GM19239 (cell line): ENCODE data around the gene P2RX1.

Experiments used
- DNase-seq: peaks from one replicate; pipeline ENCODE4 v3.0.0; 2011; ENCODE audit warnings: low spot score; ENCODE audit not compliant: insufficient read length
- FAIRE-seq: peaks from 2 replicates; lab custom pipeline; 2011; peaks lifted over from hg19 to GRCh38; lab: Jason Lieb, UNC

Gene P2RX1

GRCh38 chr17:3915995-3916696, at the start of gene P2RX1:
P2RX1 (minus strand) TSS chr17:3916465; CDS start chr17:3916225, 240 bp downstream.
- DNase-seq = no peak
- peak; percentile 74 for FAIRE-seq

GRCh38 chr17:3965118-3965800, 49.0 kb upstream of the P2RX1 start:
- DNase-seq (peak; percentile 83), FAIRE-seq (peak; percentile 99)

GRCh38 chr17:3964203-3965117, 48.2 kb upstream of the P2RX1 start, which contains the start of gene ATP2A3:
ATP2A3 (minus strand) TSS chr17:3964437; CDS start chr17:3964291, 146 bp downstream.
- FAIRE-seq (peak; percentile 68), DNase-seq (peak; percentile 80)

GRCh38 chr17:3963237-3964201, 47.3 kb upstream of the P2RX1 start:
- peak; percentile 93 for FAIRE-seq
- peak; percentile 64 for DNase-seq

- DNase-seq (no peak), FAIRE-seq (no peak)
These were observed 46.6 kb upstream of the P2RX1 start for GRCh38 chr17:3962965-3963236.

- FAIRE-seq = peak; percentile 76
- no peak for DNase-seq
These were observed 46.1 kb upstream of the P2RX1 start for GRCh38 chr17:3962217-3962964.

- peak; percentile 85 for FAIRE-seq
- no peak for DNase-seq
These were observed 45.3 kb upstream of the P2RX1 start for GRCh38 chr17:3961564-3962047.

GRCh38 chr17:3960764-3961163, 44.5 kb upstream of the P2RX1 start:
- FAIRE-seq (no peak), DNase-seq (no peak)

GRCh38 chr17:3959921-3960601, 43.8 kb upstream of the P2RX1 start:
- FAIRE-seq (no peak), DNase-seq (no peak)

- DNase-seq (no peak), FAIRE-seq (no peak)
These were observed 43.1 kb upstream of the P2RX1 start for GRCh38 chr17:3959295-3959899.

GRCh38 chr17:3957735-3958599, 41.7 kb upstream of the P2RX1 start:
- FAIRE-seq = no peak
- no peak for DNase-seq

GRCh38 chr17:3956983-3957382, 40.7 kb upstream of the P2RX1 start:
- no peak for DNase-seq
- no peak for FAIRE-seq

GRCh38 chr17:3956327-3956957, 40.2 kb upstream of the P2RX1 start:
- FAIRE-seq (no peak), DNase-seq (no peak)

GRCh38 chr17:3955673-3955988, 39.4 kb upstream of the P2RX1 start:
- FAIRE-seq = no peak
- no peak for DNase-seq

GRCh38 chr17:3954976-3955672, 38.9 kb upstream of the P2RX1 start:
- no peak for DNase-seq
- no peak for FAIRE-seq

- DNase-seq (no peak), FAIRE-seq (no peak)
These were observed 37.8 kb upstream of the P2RX1 start for GRCh38 chr17:3954086-3954485.
